ENCODE results near the gene ABHD2.

The ABHD2 gene

GRCh38 chr15:89167267-89168176, 79.3 kb downstream of the ABHD2 start:
- peak in 2 of 3 donors; percentile 49 to 72 for DNase-seq (ENCODE audit: low read depth in 3 of 3)

GRCh38 chr15:89168316-89168833, 80.1 kb downstream of the ABHD2 start:
- no peak for DNase-seq (ENCODE audit: low read depth in 3 of 3)

GRCh38 chr15:89170364-89170763, 82.1 kb downstream of the ABHD2 start:
- no peak for DNase-seq (ENCODE audit: low read depth in 3 of 3)

- DNase-seq (ENCODE audit: low read depth in 3 of 3), result peak in 1 of 3 donors; percentile 27
Observed at GRCh38 chr15:89171136-89172072, 83.1 kb downstream of the ABHD2 start.

GRCh38 chr15:89172921-89173320, 84.7 kb downstream of the ABHD2 start:
- no peak for DNase-seq (ENCODE audit: low read depth in 3 of 3)

GRCh38 chr15:89174476-89174875, 86.2 kb downstream of the ABHD2 start:
- no peak for DNase-seq (ENCODE audit: low read depth in 3 of 3)

- no peak for DNase-seq (ENCODE audit: low read depth in 3 of 3)
Observed at GRCh38 chr15:89175617-89176191, 87.4 kb downstream of the ABHD2 start.

- no peak for DNase-seq (ENCODE audit: low read depth in 3 of 3)
Observed at GRCh38 chr15:89177116-89177515, 88.9 kb downstream of the ABHD2 start.

GRCh38 chr15:89177633-89178306, 89.5 kb downstream of the ABHD2 start:
- peak; percentile 40 to 65 (median 41) for DNase-seq (ENCODE audit: low read depth in 3 of 3)

- no peak for DNase-seq (ENCODE audit: low read depth in 3 of 3)
Observed at GRCh38 chr15:89178307-89178977, 90.2 kb downstream of the ABHD2 start.

- peak in 2 of 3 donors; percentile 39 to 53 for DNase-seq (ENCODE audit: low read depth in 3 of 3)
Observed at GRCh38 chr15:89179966-89180875, 92.0 kb downstream of the ABHD2 start.

GRCh38 chr15:89184357-89184756, 96.1 kb downstream of the ABHD2 start:
- no peak for DNase-seq (ENCODE audit: low read depth in 3 of 3)

- DNase-seq (ENCODE audit: low read depth in 3 of 3), result no peak
Observed at GRCh38 chr15:89184886-89185526, 96.8 kb downstream of the ABHD2 start.

GRCh38 chr15:89186803-89187202, 98.5 kb downstream of the ABHD2 start:
- no peak for DNase-seq (ENCODE audit: low read depth in 3 of 3)

- DNase-seq (ENCODE audit: low read depth in 3 of 3), result no peak
Observed at GRCh38 chr15:89187301-89187985, 99.2 kb downstream of the ABHD2 start.

GRCh38 chr15:89187986-89188514, 99.8 kb downstream of the ABHD2 start:
- DNase-seq (ENCODE audit: low read depth in 3 of 3), result no peak

GRCh38 chr15:89192136-89192535, 103.9 kb downstream of the ABHD2 start:
- DNase-seq (ENCODE audit: low read depth in 3 of 3), result no peak

GRCh38 chr15:89192766-89193165, 104.5 kb downstream of the ABHD2 start:
- DNase-seq (ENCODE audit: low read depth in 3 of 3), result no peak
